H9 (cell line): Measurements from ENCODE around the gene TOR1B. TPM values are rescaled to one million over a fixed set of nuclear protein-coding genes. Genes with fewer than 3 reads are reported as not detected.

Experiments used
- DNase-seq: peaks from one replicate; pipeline ENCODE4 v3.0.0-alpha.2; 2017
- H2AFZ ChIP-seq: one replicate; pipeline ENCODE4 v1.6.1; 2013; ENCODE audit warnings: mild to moderate bottlenecking, low read length, control low read depth, moderate library complexity
- H2AK5ac ChIP-seq: 2 replicates; pipeline ENCODE4 v1.6.1; 2013; ENCODE audit warnings: low read length, control low read depth, mixed read lengths; ENCODE audit not compliant: insufficient read length
- H2BK120ac ChIP-seq: one replicate; pipeline ENCODE4 v1.6.1; 2013; ENCODE audit warnings: low read depth, mild to moderate bottlenecking, low read length, control low read depth, inconsistent platforms; ENCODE audit not compliant: poor library complexity, severe bottlenecking
- H2BK12ac ChIP-seq: 2 replicates; pipeline ENCODE4 v1.6.1; 2013; ENCODE audit warnings: low read length, control low read depth, mixed read lengths, low read depth; ENCODE audit not compliant: insufficient read length
- H2BK15ac ChIP-seq: 2 replicates; pipeline ENCODE4 v1.6.1; 2013; ENCODE audit warnings: low read depth, low read length, control low read depth
- H2BK20ac ChIP-seq: one replicate; pipeline ENCODE4 v1.6.1; 2013; ENCODE audit warnings: low read depth, mild to moderate bottlenecking, low read length, control low read depth, inconsistent platforms; ENCODE audit not compliant: poor library complexity, severe bottlenecking
- H2BK5ac ChIP-seq: 2 replicates; pipeline ENCODE4 v1.6.1; 2013; ENCODE audit warnings: low read length, control low read depth, mixed read lengths; ENCODE audit not compliant: insufficient read length
- H3K14ac ChIP-seq: 2 replicates; pipeline ENCODE4 v1.6.1; 2013; ENCODE audit warnings: low read length, control low read depth; ENCODE audit not compliant: insufficient read depth
- H3K18ac ChIP-seq: 2 replicates; pipeline ENCODE4 v1.6.1; 2013; ENCODE audit warnings: low read depth, mild to moderate bottlenecking, mixed read lengths, low read length, control low read depth; ENCODE audit not compliant: insufficient read length
- H3K23ac ChIP-seq: 2 replicates; pipeline ENCODE4 v1.6.1; 2013; ENCODE audit warnings: low read length, control low read depth, mixed read lengths, low read depth; ENCODE audit not compliant: insufficient read length
- H3K23me2 ChIP-seq: 2 replicates; pipeline ENCODE4 v1.6.1; 2013; ENCODE audit warnings: low read depth, mild to moderate bottlenecking, mixed read lengths, low read length, control low read depth; ENCODE audit not compliant: insufficient read length, poor library complexity, severe bottlenecking
- H3K27ac ChIP-seq: 2 replicates; pipeline ENCODE4 v1.5.1; 2013; ENCODE audit warnings: low read length, control low read depth, mixed read lengths, low read depth; ENCODE audit not compliant: insufficient read length
- H3K27me3 ChIP-seq: 2 replicates; pipeline ENCODE4 v1.6.1; 2013; ENCODE audit warnings: low read length, control low read depth, inconsistent platforms; ENCODE audit not compliant: insufficient read depth
- H3K4ac ChIP-seq: 2 replicates; pipeline ENCODE4 v1.6.1; 2013; ENCODE audit warnings: low read depth, mild to moderate bottlenecking, control low read depth, inconsistent platforms, low read length, moderate library complexity
- H3K4me1 ChIP-seq: 2 replicates; pipeline ENCODE4 v1.6.1; 2013; ENCODE audit warnings: low read length, control low read depth, inconsistent platforms; ENCODE audit not compliant: insufficient read depth
- H3K4me2 ChIP-seq: 2 replicates; pipeline ENCODE4 v1.6.1; 2013; ENCODE audit warnings: low read length, control low read depth, mixed read lengths; ENCODE audit not compliant: insufficient read length, insufficient read depth
- H3K56ac ChIP-seq: 2 replicates; pipeline ENCODE4 v1.6.1; 2013; ENCODE audit warnings: low read depth, mild to moderate bottlenecking, mixed read lengths, low read length, control low read depth; ENCODE audit not compliant: insufficient read length
- H3K79me1 ChIP-seq: 2 replicates; pipeline ENCODE4 v1.6.1; 2013; ENCODE audit warnings: low read depth, mild to moderate bottlenecking, moderate library complexity, low read length, control low read depth, inconsistent platforms; ENCODE audit not compliant: insufficient read depth, poor library complexity, severe bottlenecking
- H3K79me2 ChIP-seq: 2 replicates; pipeline ENCODE4 v1.6.1; 2013; ENCODE audit warnings: low read length, control low read depth, inconsistent platforms; ENCODE audit not compliant: insufficient read depth
- H3K9ac ChIP-seq: 2 replicates; pipeline ENCODE4 v1.6.1; 2013; ENCODE audit warnings: low read length, control low read depth, mixed read lengths; ENCODE audit not compliant: insufficient read length; ENCODE audit errors: extremely low read depth
- H3K9me3 ChIP-seq: one replicate; pipeline ENCODE4 v1.6.1; 2013; ENCODE audit warnings: low read depth, low read length, inconsistent platforms; ENCODE audit not compliant: control insufficient read depth
- H3T11ph ChIP-seq: one replicate; pipeline ENCODE4 v1.6.1; 2013; ENCODE audit warnings: mild to moderate bottlenecking, low read length, control low read depth, inconsistent platforms
- H4K20me1 ChIP-seq: one replicate; pipeline ENCODE4 v1.6.1; 2013; ENCODE audit not compliant: control insufficient read depth, insufficient read length, insufficient read depth
- H4K5ac ChIP-seq: 2 replicates; pipeline ENCODE4 v1.6.1; 2013; ENCODE audit warnings: low read depth, mild to moderate bottlenecking, mixed read lengths, low read length, control low read depth; ENCODE audit not compliant: insufficient read length
- H4K8ac ChIP-seq: replicated peaks from 2 replicates; pipeline ENCODE4 v1.6.1; 2013; ENCODE audit warnings: low read length, control low read depth, mixed read lengths, low read depth; ENCODE audit not compliant: insufficient read length
- H4K91ac ChIP-seq: 2 replicates; pipeline ENCODE4 v1.6.1; 2013; ENCODE audit warnings: low read depth, mild to moderate bottlenecking, moderate library complexity, mixed read lengths, low read length, control low read depth; ENCODE audit not compliant: insufficient read length
- H3K27ac Mint-ChIP-seq, 3 experiments: 2 replicates in 2 of 3; 3 replicates in 1 of 3; pipeline ENCODE4 v1.8.0; 2020 to 2021; ENCODE audit warnings: mixed read lengths in 3 of 3, mild to moderate bottlenecking in 1 of 3, moderate library complexity in 1 of 3
- H3K27me3 Mint-ChIP-seq: 2 replicates; pipeline ENCODE4 v1.8.0; 2021; ENCODE audit warnings: low read depth, mild to moderate bottlenecking, moderate library complexity, mixed read lengths
- H3K36me3 Mint-ChIP-seq, 3 experiments: 2 replicates in 2 of 3; 3 replicates in 1 of 3; pipeline ENCODE4 v1.8.0; 2020 to 2021; ENCODE audit warnings: low read depth in 3 of 3, mixed read lengths in 3 of 3; ENCODE audit not compliant: insufficient read depth in 1 of 3
- H3K4me1 Mint-ChIP-seq, 2 experiments: 2 replicates each; pipeline ENCODE4 v1.8.0; 2020; ENCODE audit warnings: mixed read lengths in 2 of 2
- H3K4me3 Mint-ChIP-seq, 2 experiments: 2 replicates in 1 of 2; 3 replicates in 1 of 2; pipeline ENCODE4 v1.8.0; 2020 to 2021; ENCODE audit warnings: mild to moderate bottlenecking in 2 of 2, mixed read lengths in 2 of 2, moderate library complexity in 1 of 2
- H3K9me3 Mint-ChIP-seq, 2 experiments: 2 replicates in 1 of 2; 3 replicates in 1 of 2; pipeline ENCODE4 v1.8.0; 2020; ENCODE audit warnings: mild to moderate bottlenecking in 2 of 2, mixed read lengths in 2 of 2, moderate library complexity in 1 of 2
- CTCF ChIP-seq: fragments of 200-600 bp; sonication (generic); conservative IDR thresholded peaks from 3 replicates; pipeline ENCODE4 v1.8.0; 2021; ENCODE audit warnings: antibody characterized with exemption, mild to moderate bottlenecking
- WGBS: extraction: QIAGEN DNeasy Blood & Tissue Kit; methylation state at CpG from one replicate; pipeline ENCODE4 v1.1.7; 2013; ENCODE audit warnings: missing lambda C conversion rate, low lambda C conversion rate, mixed read lengths; ENCODE audit not compliant: insufficient read length; ENCODE audit errors: extremely low coverage; 5-methylcytosine and 5-hydroxymethylcytosine counted together
- total RNA-seq: library from RNA; stranded (reverse); gene quantifications from 2 replicates; pipeline ENCODE4 v1.2.1, GENCODE V29; 2021

The TOR1B gene
- total RNA-seq, 1 experiment from 2014 or later: 18.1 TPM

- H2BK15ac ChIP-seq: no peak overlapping the region
- H2BK12ac ChIP-seq: no peak overlapping the region
- H3K9me3 ChIP-seq: no peaks in the 10 kb centered on the region
- H3T11ph ChIP-seq: no peak overlapping the region
- no peak overlapping the region for H2AFZ ChIP-seq
- H3K23ac ChIP-seq: no peak overlapping the region
- no peaks in the 10 kb centered on the region for H3K9me3 Mint-ChIP-seq
- H3K79me1 ChIP-seq: no peaks in the 10 kb centered on the region
- H4K5ac ChIP-seq: no peak overlapping the region
- no peaks in the 10 kb centered on the region for H3K79me2 ChIP-seq
- no peak overlapping the region for H3K4ac ChIP-seq
- H3K27ac Mint-ChIP-seq: no peak overlapping the region
- DNase-seq: no peak
- H2AK5ac ChIP-seq: no peak overlapping the region
- H3K23me2 ChIP-seq: no peaks in the 10 kb centered on the region
- H2BK20ac ChIP-seq: no peak overlapping the region
- peaks cover 0 to 55% (median 21%) of the 10 kb centered on the region in 3 experiments; a peak in 6 of 7 replicates for H3K36me3 Mint-ChIP-seq
- no peak overlapping the region for H3K27ac ChIP-seq
- no peak for TF ChIP-seq CTCF
- H3K27me3 Mint-ChIP-seq: no peaks in the 10 kb centered on the region
- H3K4me1 Mint-ChIP-seq: no peaks in the 10 kb centered on the region
- H3K56ac ChIP-seq: no peak overlapping the region
- no peak overlapping the region for H4K8ac ChIP-seq
- H3K14ac ChIP-seq: no peak overlapping the region
- H4K20me1 ChIP-seq: no peaks in the 10 kb centered on the region
- H3K27me3 ChIP-seq: no peaks in the 10 kb centered on the region
- no peak overlapping the region for H3K4me2 ChIP-seq
- no peak overlapping the region for H3K9ac ChIP-seq
- H2BK5ac ChIP-seq: no peak overlapping the region
- H4K91ac ChIP-seq: no peak overlapping the region
- no peaks in the 10 kb centered on the region for H3K4me1 ChIP-seq
- H3K4me3 Mint-ChIP-seq: no peak overlapping the region
- WGBS: no CpG with 5 or more reads among the region's 4 CpGs
- no peak overlapping the region for H2BK120ac ChIP-seq
- no peak overlapping the region for H3K18ac ChIP-seq
Observed at GRCh38 chr9:129854588-129855110, 51.7 kb downstream of the TOR1B start.
